GM12878 (cell line): ENCODE measurements around the gene CHRNB2. TPM values are rescaled to one million over a fixed set of nuclear protein-coding genes. Genes with fewer than 3 reads are reported as not detected.
A peak's percentile ranks its signal among the peaks of the same experiment; 100 is the strongest.

Source experiments
- ATAC-seq: fragments of 200-7000 bp; cut with Tn5 transposase; 3 replicates; pipeline ENCODE4 v1.9.1; 2020; ENCODE audit warnings: mild to moderate bottlenecking, moderate library complexity
- BruUV-seq: library from RNA; stranded (reverse); fragments of 400-500 nt; replicated peaks from 2 replicates; lab custom pipeline; 2021; lab: Mats Ljungman, UMichigan
- CTCF ChIA-PET: fragments of 300-600 bp; sonication (Branson Sonifier 250); formaldehyde crosslinking; extraction: SDS; loops from one replicate; lab custom pipeline; 2021; ENCODE audit warnings: inconsistent platforms; lab: Yijun Ruan, JAX
- POLR2A ChIA-PET: fragments of 350-600 bp; formaldehyde crosslinking; extraction: SDS; loops from one replicate; lab custom pipeline; 2021; ENCODE audit warnings: inconsistent platforms; lab: Charles Lee
- RAD21 ChIA-PET: fragments of 300-600 bp; sonication (Branson Sonifier 250); formaldehyde crosslinking; loops from one replicate; lab custom pipeline; 2023; ENCODE audit warnings: antibody characterized with exemption; ENCODE audit not compliant: unreplicated experiment; lab: Charles Lee
- SMC1A ChIA-PET: fragments of 300-600 bp; sonication (Branson Sonifier 250); formaldehyde crosslinking; loops from one replicate; lab custom pipeline; 2023; ENCODE audit not compliant: unreplicated experiment, uncharacterized antibody; lab: Charles Lee
- DNase-seq: peaks from one replicate; pipeline ENCODE4 v3.0.0-alpha.2; 2011; ENCODE audit warnings: low read depth, low spot score
- FAIRE-seq: peaks from 3 replicates; lab custom pipeline; 2011; peaks lifted over from hg19 to GRCh38; lab: Jason Lieb, UNC
- H2AFZ ChIP-seq: 2 replicates; pipeline ENCODE4 v1.6.0; 2011; ENCODE audit warnings: low read depth, low read length, control low read depth; ENCODE audit not compliant: control insufficient read depth
- H3K27ac ChIP-seq: 2 replicates; pipeline ENCODE4 v1.5.1; 2011; ENCODE audit warnings: control low read depth; ENCODE audit not compliant: control insufficient read depth, insufficient read depth
- H3K27me3 ChIP-seq, 2 experiments: replicated peaks in 1 of 2; 2 replicates each; pipeline versions ENCODE4 v1.6.0 to v1.6.1; 2011; ENCODE audit warnings: low read length in 1 of 2; ENCODE audit not compliant: control insufficient read depth in 2 of 2, insufficient read depth in 2 of 2
- H3K36me3 ChIP-seq, 2 experiments: 2 replicates each; pipeline ENCODE4 v1.5.1; 2011; ENCODE audit warnings: low read length in 1 of 2; ENCODE audit not compliant: control insufficient read depth in 2 of 2, insufficient read depth in 2 of 2
- H3K4me1 ChIP-seq: 2 replicates; pipeline ENCODE4 v1.6.1; 2011; ENCODE audit warnings: mild to moderate bottlenecking, low read length, moderate library complexity, mixed read lengths; ENCODE audit not compliant: control insufficient read depth, insufficient read depth
- H3K4me2 ChIP-seq: 2 replicates; pipeline ENCODE4 v1.6.0; 2011; ENCODE audit warnings: control low read depth; ENCODE audit not compliant: control insufficient read depth, insufficient read depth
- H3K4me3 ChIP-seq: fragments of 200-600 bp; sonication (generic); 2 replicates; pipeline ENCODE4 v1.5.1; 2016
- H3K79me2 ChIP-seq: 2 replicates; pipeline ENCODE4 v1.6.0; 2011; ENCODE audit warnings: low read length; ENCODE audit not compliant: control insufficient read depth, insufficient read depth
- H3K9ac ChIP-seq: 2 replicates; pipeline ENCODE4 v1.8.0; 2011; ENCODE audit warnings: low read length, control low read depth, mixed read lengths; ENCODE audit not compliant: control insufficient read depth, insufficient read depth
- H3K9me3 ChIP-seq: replicated peaks from 3 replicates; pipeline ENCODE4 v1.5.1; 2011; ENCODE audit warnings: mild to moderate bottlenecking, low read length; ENCODE audit not compliant: control insufficient read depth, insufficient read depth
- H4K20me1 ChIP-seq: 2 replicates; pipeline ENCODE4 v1.6.0; 2011; ENCODE audit not compliant: control insufficient read depth, insufficient read depth
- BRCA1 ChIP-seq: IDR thresholded peaks from 2 replicates; pipeline ENCODE4 v1.6.1; 2011; ENCODE audit warnings: low read depth, low read length, improper control_type of control experiment
- CEBPB ChIP-seq, 2 experiments: fragments of 150-350 bp in 1 of 2; IDR thresholded peaks; 2 replicates each; pipeline ENCODE4 v1.6.1; 2012 to 2014; ENCODE audit warnings: low read depth in 2 of 2, low read length in 2 of 2, borderline replicate concordance in 1 of 2, inconsistent platforms in 1 of 2
- CHD2 ChIP-seq: IDR thresholded peaks from 2 replicates; pipeline ENCODE4 v1.6.1; 2011; ENCODE audit warnings: low read depth, low read length, improper control_type of control experiment, borderline replicate concordance
- CREM ChIP-seq: IDR thresholded peaks from 2 replicates; pipeline ENCODE4 v1.6.1; 2014; ENCODE audit warnings: antibody characterized with exemption, low read depth
- EP300 ChIP-seq, 2 experiments: fragments of 150-350 bp in 1 of 2; IDR thresholded peaks; 2 replicates each; pipeline ENCODE4 v1.6.1; 2011 to 2012; ENCODE audit warnings: low read depth in 2 of 2, low read length in 2 of 2, borderline replicate concordance in 1 of 2, improper control_type of control experiment in 1 of 2, inconsistent platforms in 1 of 2; ENCODE audit not compliant: control insufficient read depth in 1 of 2
- HDAC2 ChIP-seq: fragments of 200-600 bp; sonication (generic); IDR thresholded peaks from 2 replicates; pipeline ENCODE4 v1.6.1; 2017
- HDAC6 ChIP-seq: fragments of 200-600 bp; sonication (generic); IDR thresholded peaks from one replicate; pipeline ENCODE4 v1.8.0; 2017; ENCODE audit warnings: antibody characterized with exemption; ENCODE audit not compliant: unreplicated experiment
- HSF1 ChIP-seq: fragments of 150-350 bp; IDR thresholded peaks from 2 replicates; pipeline ENCODE4 v1.6.1; 2014; ENCODE audit warnings: mild to moderate bottlenecking, low read depth, low read length
- IRF4 ChIP-seq: IDR thresholded peaks from 2 replicates; pipeline ENCODE4 v1.6.1; 2011; ENCODE audit warnings: low read depth, low read length
- JUND ChIP-seq: IDR thresholded peaks from 2 replicates; pipeline ENCODE4 v1.6.1; 2012; ENCODE audit warnings: low read depth, mild to moderate bottlenecking, low read length, improper control_type of control experiment, moderate library complexity
- MYC ChIP-seq: IDR thresholded peaks from 2 replicates; pipeline ENCODE4 v1.6.1; 2011; ENCODE audit warnings: mild to moderate bottlenecking, low read length, moderate library complexity, inconsistent platforms; ENCODE audit not compliant: insufficient read depth, insufficient replicate concordance, insufficient read length, severe bottlenecking
- RCOR1 ChIP-seq: conservative IDR thresholded peaks from 2 replicates; pipeline ENCODE4 v1.6.1; 2012; ENCODE audit warnings: low read depth, low read length, improper control_type of control experiment
- STAT1 ChIP-seq: fragments of 450-650 bp; conservative IDR thresholded peaks from 2 replicates; pipeline ENCODE4 v1.6.1; 2014; ENCODE audit warnings: antibody characterized with exemption, mild to moderate bottlenecking
- TAF1 ChIP-seq: IDR thresholded peaks from 2 replicates; pipeline ENCODE4 v1.6.1; 2011; ENCODE audit warnings: mild to moderate bottlenecking, low read depth, low read length, borderline replicate concordance
- ZBTB4 ChIP-seq: fragments of 450-650 bp; formaldehyde crosslinking; IDR thresholded peaks from 2 replicates; pipeline ENCODE4 v1.4.0; 2022; ENCODE audit warnings: mild to moderate bottlenecking, moderate library complexity
- ZNF384 ChIP-seq: IDR thresholded peaks from 2 replicates; pipeline ENCODE4 v1.6.1; 2012; ENCODE audit warnings: low read depth, mild to moderate bottlenecking, low read length, improper control_type of control experiment, borderline replicate concordance
- ZZZ3 ChIP-seq: IDR thresholded peaks from 2 replicates; pipeline ENCODE4 v1.6.1; 2011; ENCODE audit warnings: low read depth; ENCODE audit not compliant: control insufficient read depth, insufficient read length
- WGBS: methylation state at CpG from one replicate; pipeline ENCODE4 v1.1.6; 2016; ENCODE audit warnings: low lambda C conversion rate; ENCODE audit not compliant: insufficient replicate concordance, insufficient coverage; ENCODE audit errors: missing lambda C conversion rate; 5-methylcytosine and 5-hydroxymethylcytosine counted together
- in situ Hi-C: fragments of 300-500 bp; cut with MboI; formaldehyde crosslinking; loops from 9 replicates; pipeline ENCODE4 v1.14.3; 2018; ENCODE audit warnings: mixed read lengths
- intact Hi-C: fragments of 100-400 bp; cut with micrococcal nuclease; formaldehyde crosslinking; loops from one replicate; pipeline ENCODE4 v1.14.2; 2022; ENCODE audit not compliant: unreplicated experiment
- polyA plus RNA-seq, 11 experiments: library from polyadenylated mRNA; depleted of rRNA in 4 of 11; unstranded in 6 of 11; stranded (reverse) in 5 of 11; fragments of >200 nt; fragmentation: Nextera tagmentation in 4 of 11; fragmentation: Illumina TruSeq in 1 of 11; extraction: Ambion mirVana in 4 of 11; extraction: Trizol in 1 of 11; gene quantifications; 1 replicate in 1 of 11; 2 replicates in 10 of 11; pipeline versions ENCODE4 v1.2.1 to v1.2.3, GENCODE V29; 2011 to 2016; ENCODE audit warnings: inconsistent platforms in 2 of 11, missing spikeins in 2 of 11, low read depth in 1 of 11
- total RNA-seq, 4 experiments: library from RNA; depleted of rRNA in 3 of 4; stranded (reverse); fragments of >200 nt in 3 of 4; fragmentation: Illumina TruSeq in 1 of 4; extraction: Trizol in 1 of 4; gene quantifications; 2 replicates each; pipeline versions ENCODE4 v1.2.1 to v1.2.3, GENCODE V29; 2013 to 2021
- TF ChIP-seq, protein P1 (sequence below): IDR thresholded peaks from 2 replicates; pipeline ENCODE4 v1.6.1; 2011; ENCODE audit warnings: borderline replicate concordance, low read depth, mild to moderate bottlenecking, moderate library complexity, mixed read lengths, low read length; ENCODE audit not compliant: insufficient read depth; ENCODE audit errors: extremely low read length

CHRNB2 gene
- total and polyA plus RNA-seq, 10 of the 15 experiments (the other 5 are each of a cell fraction or from before 2014, with no cell fraction given), result 0.01 to 0.11 (median 0.03) TPM; not detected in 6

GRCh38 chr1:154519591-154519991 is 48.0 kb upstream of the CHRNB2 start (continued):
- TF ChIP-seq RCOR1 (no peak), ZNF384 (no peak), CEBPB (IDR thresholded peaks at IDR 0.05; ENCODE audit: borderline replicate concordance in 1 of 2, low read depth in 2 of 2, low read length in 2 of 2) (no peak), STAT1 (no peak), IRF4 (no peak)
- TF ChIP-seq, protein P1, sequence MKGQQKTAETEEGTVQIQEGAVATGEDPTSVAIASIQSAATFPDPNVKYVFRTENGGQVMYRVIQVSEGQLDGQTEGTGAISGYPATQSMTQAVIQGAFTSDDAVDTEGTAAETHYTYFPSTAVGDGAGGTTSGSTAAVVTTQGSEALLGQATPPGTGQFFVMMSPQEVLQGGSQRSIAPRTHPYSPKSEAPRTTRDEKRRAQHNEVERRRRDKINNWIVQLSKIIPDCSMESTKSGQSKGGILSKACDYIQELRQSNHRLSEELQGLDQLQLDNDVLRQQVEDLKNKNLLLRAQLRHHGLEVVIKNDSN, result no peak

DNA sequence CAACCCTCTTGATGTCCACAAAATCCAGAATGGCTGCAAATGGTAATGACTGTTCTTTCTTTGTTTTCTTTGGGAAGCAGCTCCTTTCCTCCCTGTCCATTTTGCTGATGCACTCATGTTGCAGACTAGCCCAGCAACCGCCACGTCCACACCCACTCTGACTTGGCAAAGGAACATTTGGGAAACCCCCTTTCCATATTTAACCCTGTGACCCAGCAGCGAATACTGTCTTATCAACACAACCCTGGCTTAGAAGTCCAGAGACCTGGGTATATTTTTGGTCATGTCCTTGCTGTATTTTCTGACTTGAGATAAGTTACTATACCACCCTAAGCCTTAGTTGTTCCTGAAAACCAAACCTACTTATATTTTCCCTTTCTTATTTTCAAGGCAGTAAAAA is 47.2 kb upstream of the CHRNB2 start:
- CTCF ChIA-PET, result interaction anchor here (1.1 to 4.1 kb wide), 3 partner anchors 26 to 40 kb away, joined by 3 to 21 read pairs (median 7); no protein-coding TSS in a partner anchor
- Histone ChIP-seq H4K20me1 (no peaks in the 10 kb centered on the region), H3K27ac (no peak overlapping the region), H3K27me3 (peaks cover 0 to 1% of the 10 kb centered on the region in 2 experiments; a peak in 2 of 4 replicates), H3K4me2 (no peak overlapping the region), H3K4me3 (no peak overlapping the region), H2AFZ (no peak overlapping the region), H3K36me3 (no peaks in the 10 kb centered on the region), H3K9me3 (no peaks in the 10 kb centered on the region), H3K9ac (no peak overlapping the region), H3K79me2 (no peaks in the 10 kb centered on the region), H3K4me1 (no peaks in the 10 kb centered on the region)
- SMC1A ChIA-PET, result interaction anchor here (1.3 to 2.5 kb wide), 2 partner anchors 24 to 39 kb away, joined by 6 to 9 read pairs; no protein-coding TSS in a partner anchor
- RAD21 ChIA-PET, result interaction anchor here (1.3 kb wide), 1 partner anchor 39 kb away, joined by 4 read pairs; no protein-coding TSS in a partner anchor
- POLR2A ChIA-PET, result interaction anchor here (0.8 kb wide), 1 partner anchor 23 kb away, joined by 4 read pairs; no protein-coding TSS in a partner anchor
- in situ Hi-C loops (no loop called here), intact Hi-C loops (no loop called here)
- BruUV-seq, result no TSS peak
- DNase-seq (no peak), ATAC-seq (peak; percentile 47; the same call in 1 of the 3 replicates), FAIRE-seq (no peak)
- WGBS, result 15% methylated on average over 3 of the region's 3 CpGs
- no peak for TF ChIP-seq HDAC6
- TF ChIP-seq EP300 (IDR thresholded peaks at IDR 0.05; ENCODE audit: borderline replicate concordance in 1 of 2, control insufficient read depth in 1 of 2, low read depth in 2 of 2, low read length in 2 of 2), result no peak
- no peak for TF ChIP-seq TAF1
- no peak for TF ChIP-seq JUND
- no peak for TF ChIP-seq HSF1
- TF ChIP-seq ZBTB4 (CRISPR knock-in tag), result no peak
- TF ChIP-seq CREM, result no peak
- no peak for TF ChIP-seq HDAC2
- no peak for TF ChIP-seq CHD2
- TF ChIP-seq MYC, result no peak
- TF ChIP-seq BRCA1, result no peak
- TF ChIP-seq ZZZ3, result no peak
